Trophoblast cell (in vitro differentiated cells and primary cell): Measurements from ENCODE around the gene AKAP13.

ENCODE experiments used
- DNase-seq, 2 donors: peaks; one replicate each; pipeline ENCODE4 v3.0.0-alpha.2; 2016
- H2AFZ ChIP-seq: 2 replicates; pipeline ENCODE4 v1.6.1; 2013; ENCODE audit warnings: low read length, moderate library complexity, mild to moderate bottlenecking; ENCODE audit not compliant: insufficient read depth, poor library complexity
- H2AK5ac ChIP-seq: 2 replicates; pipeline ENCODE4 v1.6.1; 2013; ENCODE audit warnings: mild to moderate bottlenecking, low read length
- H2BK120ac ChIP-seq: 2 replicates; pipeline ENCODE4 v1.6.1; 2013; ENCODE audit warnings: low read length, mild to moderate bottlenecking, moderate library complexity; ENCODE audit not compliant: insufficient read depth, poor library complexity
- H2BK12ac ChIP-seq: 2 replicates; pipeline ENCODE4 v1.6.1; 2013; ENCODE audit warnings: mild to moderate bottlenecking, low read length, moderate library complexity
- H2BK5ac ChIP-seq: 2 replicates; pipeline ENCODE4 v1.6.1; 2013; ENCODE audit warnings: low read length, low read depth, moderate library complexity, mild to moderate bottlenecking; ENCODE audit not compliant: poor library complexity
- H3K14ac ChIP-seq: 2 replicates; pipeline ENCODE4 v1.6.1; 2013; ENCODE audit warnings: mild to moderate bottlenecking, low read length
- H3K18ac ChIP-seq: 2 replicates; pipeline ENCODE4 v1.6.1; 2013; ENCODE audit warnings: mild to moderate bottlenecking, low read length
- H3K23ac ChIP-seq: 2 replicates; pipeline ENCODE4 v1.6.1; 2013; ENCODE audit warnings: low read length
- H3K27ac ChIP-seq: 2 replicates; pipeline ENCODE4 v1.5.1; 2013; ENCODE audit warnings: low read depth, mild to moderate bottlenecking, inconsistent platforms, low read length, moderate library complexity
- H3K27me3 ChIP-seq: 2 replicates; pipeline ENCODE4 v1.6.1; 2013; ENCODE audit warnings: inconsistent platforms, mild to moderate bottlenecking, low read length, moderate library complexity; ENCODE audit not compliant: insufficient read depth
- H3K36me3 ChIP-seq, 2 experiments: 1 replicate in 1 of 2; 2 replicates in 1 of 2; pipeline ENCODE4 v1.6.1; 2013; ENCODE audit warnings: low read length in 2 of 2, mild to moderate bottlenecking in 2 of 2, moderate library complexity in 1 of 2; ENCODE audit not compliant: insufficient read depth in 2 of 2, control insufficient read depth in 1 of 2
- H3K4ac ChIP-seq: 2 replicates; pipeline ENCODE4 v1.6.1; 2013; ENCODE audit warnings: low read depth, mild to moderate bottlenecking, low read length, moderate library complexity
- H3K4me1 ChIP-seq, 2 experiments: 1 replicate in 1 of 2; 2 replicates in 1 of 2; pipeline ENCODE4 v1.6.1; 2013; ENCODE audit warnings: low read length in 2 of 2, mild to moderate bottlenecking in 2 of 2, moderate library complexity in 1 of 2; ENCODE audit not compliant: insufficient read depth in 2 of 2, control insufficient read depth in 1 of 2
- H3K4me2 ChIP-seq: 2 replicates; pipeline ENCODE4 v1.6.1; 2013; ENCODE audit warnings: inconsistent platforms, mild to moderate bottlenecking, low read length, moderate library complexity
- H3K4me3 ChIP-seq: 2 replicates; pipeline ENCODE4 v1.5.1; 2013; ENCODE audit warnings: mild to moderate bottlenecking, low read depth, low read length, inconsistent platforms
- H3K79me1 ChIP-seq: one replicate; pipeline ENCODE4 v1.6.1; 2013; ENCODE audit warnings: low read length
- H3K79me2 ChIP-seq: 2 replicates; pipeline ENCODE4 v1.6.1; 2013; ENCODE audit warnings: low read length, mild to moderate bottlenecking; ENCODE audit not compliant: control insufficient read depth, insufficient read depth, poor library complexity
- H3K9ac ChIP-seq: 2 replicates; pipeline ENCODE4 v1.6.1; 2013; ENCODE audit warnings: mild to moderate bottlenecking, low read length
- H3K9me3 ChIP-seq: 2 replicates; pipeline ENCODE4 v1.6.1; 2013; ENCODE audit warnings: low read depth, mild to moderate bottlenecking, control low read depth, inconsistent platforms, low read length; ENCODE audit not compliant: insufficient read depth
- H4K12ac ChIP-seq: 2 replicates; pipeline ENCODE4 v1.6.1; 2013; ENCODE audit warnings: low read depth, mild to moderate bottlenecking, low read length, moderate library complexity
- H4K8ac ChIP-seq: 2 replicates; pipeline ENCODE4 v1.6.1; 2013; ENCODE audit warnings: low read depth, mild to moderate bottlenecking, low read length, moderate library complexity
- H4K91ac ChIP-seq: one replicate; pipeline ENCODE4 v1.6.1; 2013; ENCODE audit warnings: low read depth, mild to moderate bottlenecking, low read length, moderate library complexity
- WGBS: extraction: QIAGEN DNeasy Blood & Tissue Kit; methylation state at CpG from one replicate; pipeline ENCODE4 v1.1.7; 2013; ENCODE audit warnings: missing lambda C conversion rate; ENCODE audit not compliant: insufficient read length, insufficient coverage; ENCODE audit errors: extremely low coverage; 5-methylcytosine and 5-hydroxymethylcytosine counted together

The AKAP13 gene

GRCh38 chr15:85704720-85705429 lies 324.5 kb downstream of the AKAP13 start:
- Histone ChIP-seq H3K4me3 (no peak overlapping the region), H3K18ac (no peak overlapping the region), H2BK12ac (no peak overlapping the region), H2BK5ac (no peak overlapping the region), H3K27me3 (no peaks in the 10 kb centered on the region), H3K4me1 (peaks cover 3 to 13% of the 10 kb centered on the region in 2 experiments), H3K4me2 (no peak overlapping the region), H4K12ac (no peak overlapping the region), H2AK5ac (no peak overlapping the region), H3K23ac (no peak overlapping the region), H3K27ac (no peak overlapping the region), H3K4ac (no peak overlapping the region), H4K8ac (no peak overlapping the region), H3K14ac (no peak overlapping the region), H3K9ac (no peak overlapping the region), H3K79me1 (no peaks in the 10 kb centered on the region), H4K91ac (no peak overlapping the region), H2BK120ac (no peak overlapping the region), H3K36me3 (peaks cover 5 to 6% of the 10 kb centered on the region in 2 experiments), H2AFZ (no peak overlapping the region), H3K79me2 (no peaks in the 10 kb centered on the region), H3K9me3 (no peaks in the 10 kb centered on the region)
- no CpG with 5 or more reads among the region's 3 CpGs for WGBS
- DNase-seq = no peak

GRCh38 chr15:85706779-85707518 lies 326.5 kb downstream of the AKAP13 start:
- Histone ChIP-seq H3K27ac (no peak overlapping the region), H3K9me3 (no peaks in the 10 kb centered on the region), H4K12ac (no peak overlapping the region), H3K18ac (no peak overlapping the region), H3K9ac (no peak overlapping the region), H3K14ac (no peak overlapping the region), H2BK120ac (no peak overlapping the region), H2BK5ac (no peak overlapping the region), H3K4me1 (peaks cover 3 to 13% of the 10 kb centered on the region in 2 experiments), H3K27me3 (no peaks in the 10 kb centered on the region), H4K91ac (no peak overlapping the region), H3K4ac (no peak overlapping the region), H2AFZ (no peak overlapping the region), H4K8ac (no peak overlapping the region), H2BK12ac (no peak overlapping the region), H3K79me1 (no peaks in the 10 kb centered on the region), H2AK5ac (no peak overlapping the region), H3K4me3 (no peak overlapping the region), H3K4me2 (no peak overlapping the region), H3K23ac (no peak overlapping the region), H3K79me2 (no peaks in the 10 kb centered on the region), H3K36me3 (peaks cover 9 to 13% of the 10 kb centered on the region in 2 experiments)
- peak in 1 of 2 donors; percentile 10 for DNase-seq
- WGBS = no CpG with 5 or more reads among the region's 5 CpGs

- no peak overlapping the region for H4K8ac ChIP-seq
- H3K36me3 ChIP-seq = peaks cover 10 to 13% of the 10 kb centered on the region in 2 experiments
- no peak overlapping the region for H3K4me2 ChIP-seq
- no peak overlapping the region for H3K4ac ChIP-seq
- H3K14ac ChIP-seq = no peak overlapping the region
- WGBS = no CpG with 5 or more reads among the region's 8 CpGs
- H3K18ac ChIP-seq = no peak overlapping the region
- H2BK12ac ChIP-seq = no peak overlapping the region
- H3K9ac ChIP-seq = no peak overlapping the region
- no peak overlapping the region for H4K91ac ChIP-seq
- H2AFZ ChIP-seq = no peak overlapping the region
- no peak overlapping the region for H3K4me3 ChIP-seq
- no peak overlapping the region for H3K23ac ChIP-seq
- DNase-seq = peak in 1 of 2 donors; percentile 13
- H3K79me2 ChIP-seq = no peaks in the 10 kb centered on the region
- H3K27me3 ChIP-seq = no peaks in the 10 kb centered on the region
- no peak overlapping the region for H2AK5ac ChIP-seq
- no peak overlapping the region for H2BK120ac ChIP-seq
- H3K27ac ChIP-seq = no peak overlapping the region
- no peaks in the 10 kb centered on the region for H3K79me1 ChIP-seq
- H4K12ac ChIP-seq = no peak overlapping the region
- no peak overlapping the region for H2BK5ac ChIP-seq
- peaks cover 3 to 13% of the 10 kb centered on the region in 2 experiments for H3K4me1 ChIP-seq
- H3K9me3 ChIP-seq = no peaks in the 10 kb centered on the region
Observed at GRCh38 chr15:85707519-85708338, 327.3 kb downstream of the AKAP13 start.

- H3K23ac ChIP-seq = no peak overlapping the region
- no CpG with 5 or more reads among the region's 6 CpGs for WGBS
- H2AFZ ChIP-seq = no peak overlapping the region
- H4K8ac ChIP-seq = no peak overlapping the region
- no peak overlapping the region for H2BK5ac ChIP-seq
- no peak overlapping the region for H3K18ac ChIP-seq
- no peaks in the 10 kb centered on the region for H3K79me1 ChIP-seq
- no peak overlapping the region for H4K91ac ChIP-seq
- no peak overlapping the region for H3K9ac ChIP-seq
- no peak overlapping the region for H3K27ac ChIP-seq
- no peak overlapping the region for H3K4me2 ChIP-seq
- no peak overlapping the region for H3K14ac ChIP-seq
- H3K9me3 ChIP-seq = no peaks in the 10 kb centered on the region
- H3K36me3 ChIP-seq = peaks cover 10 to 13% of the 10 kb centered on the region in 2 experiments
- H2BK120ac ChIP-seq = no peak overlapping the region
- no peak overlapping the region for H3K4me3 ChIP-seq
- H3K79me2 ChIP-seq = no peaks in the 10 kb centered on the region
- no peak overlapping the region for H2BK12ac ChIP-seq
- no peak overlapping the region for H2AK5ac ChIP-seq
- no peaks in the 10 kb centered on the region for H3K27me3 ChIP-seq
- DNase-seq = no peak
- peaks cover 3 to 13% of the 10 kb centered on the region in 2 experiments for H3K4me1 ChIP-seq
- H4K12ac ChIP-seq = no peak overlapping the region
- H3K4ac ChIP-seq = no peak overlapping the region
Observed at GRCh38 chr15:85708402-85708941, 328.1 kb downstream of the AKAP13 start.
